Ovary (tissue), 9 donors: ENCODE measurements around the gene ITGAX. TPM values are rescaled to one million over a fixed set of nuclear protein-coding genes. Genes with fewer than 3 reads are reported as not detected.

Experiments used
- DNase-seq, 5 donors: peaks; one replicate each; pipeline ENCODE4 v3.0.0-alpha.2; 2019 to 2020
- H3K27ac ChIP-seq, 2 donors: fragments of 200-600 bp; one replicate each; pipeline versions ENCODE4 v1.5.1 to v1.8.0; 2019 to 2022
- H3K27me3 ChIP-seq: fragments of 200-600 bp; one replicate; pipeline ENCODE4 v1.8.0; 2022
- H3K36me3 ChIP-seq: fragments of 200-600 bp; sonication (generic); one replicate; pipeline ENCODE4 v1.5.1; 2019
- H3K4me1 ChIP-seq: one replicate; pipeline ENCODE4 v1.8.1; 2013; ENCODE audit warnings: mild to moderate bottlenecking, moderate library complexity; ENCODE audit not compliant: insufficient read depth
- H3K4me3 ChIP-seq: fragments of 200-600 bp; sonication (generic); one replicate; pipeline ENCODE4 v1.5.1; 2017
- H3K9me3 ChIP-seq, 2 donors: fragments of 200-600 bp in 1 of 2; sonication (generic) in 1 of 2; one replicate each; pipeline versions ENCODE4 v1.5.1 to v1.8.1; 2013 to 2019; ENCODE audit warnings: mild to moderate bottlenecking in 1 of 2, moderate library complexity in 1 of 2
- EP300 ChIP-seq: sonication (generic); formaldehyde crosslinking; IDR thresholded peaks from one replicate; pipeline ENCODE4 v1.6.1; 2017; ENCODE audit warnings: antibody characterized with exemption
- POLR2A ChIP-seq: fragments of 450-650 bp; IDR thresholded peaks from one replicate; pipeline ENCODE4 v1.6.1; 2017; ENCODE audit warnings: antibody characterized with exemption, mild to moderate bottlenecking, moderate library complexity
- WGBS, 3 donors: extraction: QIAGEN DNeasy Blood & Tissue Kit in 1 of 3; methylation state at CpG; one replicate each; pipeline versions ENCODE4 v1.1.5 to v1.1.7; 2013 to 2017; 5-methylcytosine and 5-hydroxymethylcytosine counted together
- intact Hi-C, 4 donors: fragments of 100-400 bp; cut with DNase I; formaldehyde crosslinking; loops; one replicate each; pipeline versions ENCODE4 v1.11.0 to v1.15.1; 2022 to 2023
- polyA plus RNA-seq, 2 donors: library from polyadenylated mRNA; stranded (reverse); fragments of 200-250 nt in 1 of 2; fragments of 350-450 nt in 1 of 2; fragmentation: Illumina TruSeq in 1 of 2; extraction: RNeasy Lipid Tissue Mini Kit (QIAGEN cat#74804) in 1 of 2; gene quantifications; one replicate each; pipeline ENCODE4 v1.2.3, GENCODE V29; 2013 to 2014
- total RNA-seq, 7 donors: library from RNA; depleted of rRNA in 2 of 7; stranded (reverse); fragments of >200 nt in 2 of 7; fragmentation: NEBNext Ultra II Directional in 3 of 7; extraction: Animal tissue kit (Norgen Biotek cat#: 25700) in 3 of 7; gene quantifications; one replicate each; pipeline versions ENCODE4 v1.1.0 to v1.2.4, GENCODE V29; 2016 to 2023
- TF ChIP-seq, protein P1 (sequence below), 3 donors: fragments of 450-650 bp in 2 of 3; fragments of 200-600 bp in 1 of 3; IDR thresholded peaks; one replicate each; pipeline versions ENCODE4 v1.5.1 to v1.8.0; 2016 to 2022; ENCODE audit warnings: antibody characterized with exemption in 3 of 3, mild to moderate bottlenecking in 1 of 3
- donor health status: DM: no; HTN: no; CAD: no; lungs with moderate emphysema.
- donor health status: DM: no; HTN: no; CAD: no.
- donor health status: Bipolar disorder and iron deficiency.
- donor health status: DM: yes; HTN: yes; CAD: no.
- donor health status: DM: no; HTN: no; CAD: no.
- donor health status: DM: yes; HTN: yes; CAD: no.

Gene ITGAX
- total and polyA plus RNA-seq, 9 donors: 0.56 to 13.9 (median 2.0) TPM

DNA sequence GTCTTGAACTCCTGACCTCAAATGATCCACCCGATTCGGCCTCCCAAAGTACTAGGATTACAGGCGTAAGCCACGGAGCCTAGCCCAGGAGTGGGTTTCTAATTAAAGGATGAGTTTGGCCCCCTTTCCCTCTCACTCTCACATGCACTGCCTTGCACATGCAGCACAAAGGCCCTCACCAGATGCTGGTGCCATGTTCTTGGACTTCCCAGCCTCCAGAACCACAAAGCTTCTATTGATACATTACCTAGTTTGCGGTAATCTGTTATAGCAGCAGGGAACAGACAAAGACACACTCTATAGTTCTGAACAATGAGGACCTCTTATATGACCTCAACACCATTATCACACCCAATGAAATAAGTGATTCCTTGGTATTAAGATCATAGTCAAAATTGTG is 20.3 kb downstream of the ITGAX start:
- Histone ChIP-seq H3K4me1 (no peaks in the 10 kb centered on the region), H3K9me3 (peaks cover 0 to 2% of the 10 kb centered on the region in 2 donors), H3K4me3 (no peak overlapping the region), H3K27me3 (no peaks in the 10 kb centered on the region), H3K27ac (no peak overlapping the region), H3K36me3 (no peaks in the 10 kb centered on the region)
- 85 to 91% (median 91%) methylated on average over 5 of the region's 5 CpGs for WGBS, 3 donors
- intact Hi-C loops: no loop called here
- TF ChIP-seq, protein P1, sequence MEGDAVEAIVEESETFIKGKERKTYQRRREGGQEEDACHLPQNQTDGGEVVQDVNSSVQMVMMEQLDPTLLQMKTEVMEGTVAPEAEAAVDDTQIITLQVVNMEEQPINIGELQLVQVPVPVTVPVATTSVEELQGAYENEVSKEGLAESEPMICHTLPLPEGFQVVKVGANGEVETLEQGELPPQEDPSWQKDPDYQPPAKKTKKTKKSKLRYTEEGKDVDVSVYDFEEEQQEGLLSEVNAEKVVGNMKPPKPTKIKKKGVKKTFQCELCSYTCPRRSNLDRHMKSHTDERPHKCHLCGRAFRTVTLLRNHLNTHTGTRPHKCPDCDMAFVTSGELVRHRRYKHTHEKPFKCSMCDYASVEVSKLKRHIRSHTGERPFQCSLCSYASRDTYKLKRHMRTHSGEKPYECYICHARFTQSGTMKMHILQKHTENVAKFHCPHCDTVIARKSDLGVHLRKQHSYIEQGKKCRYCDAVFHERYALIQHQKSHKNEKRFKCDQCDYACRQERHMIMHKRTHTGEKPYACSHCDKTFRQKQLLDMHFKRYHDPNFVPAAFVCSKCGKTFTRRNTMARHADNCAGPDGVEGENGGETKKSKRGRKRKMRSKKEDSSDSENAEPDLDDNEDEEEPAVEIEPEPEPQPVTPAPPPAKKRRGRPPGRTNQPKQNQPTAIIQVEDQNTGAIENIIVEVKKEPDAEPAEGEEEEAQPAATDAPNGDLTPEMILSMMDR (IDR thresholded peaks at IDR 0.05): no peak
- TF ChIP-seq EP300: no peak
- TF ChIP-seq POLR2A: no peak
- DNase-seq: no peak

DNA sequence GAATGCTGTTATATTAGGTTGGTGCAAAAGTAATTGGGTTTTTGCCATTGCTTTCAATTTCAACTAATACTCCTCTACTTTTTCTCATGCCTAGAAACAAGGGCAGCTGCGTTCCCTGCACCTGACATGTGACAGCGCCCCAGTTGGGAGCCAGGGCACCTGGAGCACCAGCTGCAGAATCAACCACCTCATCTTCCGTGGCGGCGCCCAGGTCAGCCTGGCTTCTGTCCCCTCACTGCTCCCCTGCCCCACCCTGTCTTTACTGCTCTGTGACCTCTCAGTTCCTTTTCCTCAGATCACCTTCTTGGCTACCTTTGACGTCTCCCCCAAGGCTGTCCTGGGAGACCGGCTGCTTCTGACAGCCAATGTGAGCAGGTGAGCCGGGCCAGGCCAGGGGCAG is 21.7 kb downstream of the ITGAX start:
- TF ChIP-seq EP300 (no peak), POLR2A (no peak)
- TF ChIP-seq, protein P1 (IDR thresholded peaks at IDR 0.05): no peak
- Histone ChIP-seq H3K36me3 (no peaks in the 10 kb centered on the region), H3K9me3 (peaks cover 0 to 2% of the 10 kb centered on the region in 2 donors), H3K27me3 (no peaks in the 10 kb centered on the region), H3K4me1 (no peaks in the 10 kb centered on the region), H3K4me3 (no peak overlapping the region), H3K27ac (no peak overlapping the region)
- WGBS, 3 donors: 66 to 77% (median 73%) methylated on average over 8 of the region's 8 CpGs
- DNase-seq: no peak
- intact Hi-C loops: no loop called here

DNA sequence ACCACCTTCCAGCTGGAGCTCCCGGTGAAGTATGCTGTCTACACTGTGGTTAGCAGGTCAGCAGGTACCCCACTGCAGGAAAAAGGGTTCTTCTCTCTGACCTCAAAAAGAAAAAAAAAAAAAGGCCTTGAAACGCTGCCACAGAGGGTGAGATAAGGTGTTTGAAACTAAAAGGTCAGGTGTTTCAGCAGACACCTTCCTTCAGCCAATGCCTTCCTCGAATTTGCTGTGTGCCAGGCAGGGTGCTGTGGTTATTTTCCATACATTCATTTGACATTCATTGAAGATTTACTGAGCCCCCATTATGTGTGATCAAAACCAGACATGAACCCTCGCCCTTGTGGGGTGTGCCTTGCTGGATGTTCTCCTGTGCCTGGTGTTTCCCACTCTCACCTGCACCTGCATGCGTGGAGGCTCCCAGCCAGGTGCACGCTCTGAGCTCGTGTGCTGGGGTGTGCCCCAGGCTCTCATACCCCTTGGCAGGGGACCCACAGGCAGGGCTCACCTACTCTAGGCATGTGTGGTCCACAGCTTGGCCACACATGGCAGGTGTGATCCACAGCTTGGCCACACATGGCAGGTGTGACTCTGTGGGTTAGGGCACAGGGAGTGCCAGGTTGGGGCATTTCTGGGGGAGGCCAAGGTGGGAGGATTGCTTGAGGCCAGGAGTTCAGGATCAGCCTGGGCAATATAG is 22.4 kb downstream of the ITGAX start:
- 61 to 67% (median 64%) methylated on average over 7 of the region's 7 CpGs for WGBS, 3 donors
- no peaks in the 10 kb centered on the region for H3K27me3 ChIP-seq
- H3K27ac ChIP-seq: no peak overlapping the region
- no peak for DNase-seq
- H3K36me3 ChIP-seq: no peaks in the 10 kb centered on the region
- H3K4me1 ChIP-seq: no peaks in the 10 kb centered on the region
- no peak overlapping the region for H3K4me3 ChIP-seq
- H3K9me3 ChIP-seq: peaks cover 0 to 2% of the 10 kb centered on the region in 2 donors
- intact Hi-C loops: no loop called here
- TF ChIP-seq, protein P1 (IDR thresholded peaks at IDR 0.05): no peak
- no peak for TF ChIP-seq POLR2A
- no peak for TF ChIP-seq EP300

DNA sequence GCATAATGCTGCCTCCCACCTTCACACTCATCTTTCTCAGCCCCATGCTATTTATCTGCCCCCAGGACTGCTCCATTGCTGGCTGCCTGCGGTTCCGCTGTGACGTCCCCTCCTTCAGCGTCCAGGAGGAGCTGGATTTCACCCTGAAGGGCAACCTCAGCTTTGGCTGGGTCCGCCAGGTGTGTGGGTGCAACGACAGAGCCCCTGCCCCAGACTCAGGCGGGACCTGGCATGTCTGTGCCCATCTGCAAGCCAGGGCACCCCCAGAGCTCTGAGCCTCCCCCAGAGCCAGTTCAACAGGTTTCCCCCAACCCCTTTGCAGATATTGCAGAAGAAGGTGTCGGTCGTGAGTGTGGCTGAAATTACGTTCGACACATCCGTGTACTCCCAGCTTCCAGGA is 25.2 kb downstream of the ITGAX start:
- 65 to 77% (median 68%) methylated on average over 12 of the region's 12 CpGs for WGBS, 3 donors
- intact Hi-C loops: no loop called here
- no peaks in the 10 kb centered on the region for H3K27me3 ChIP-seq

More for the DNA sequence above, 25.2 kb downstream of the ITGAX start:
- Histone ChIP-seq H3K9me3 (peaks cover 0 to 1% of the 10 kb centered on the region in 2 donors), H3K4me1 (no peaks in the 10 kb centered on the region), H3K36me3 (no peaks in the 10 kb centered on the region), H3K27ac (no peak overlapping the region), H3K4me3 (no peak overlapping the region)
- TF ChIP-seq EP300 (no peak), POLR2A (no peak)
- TF ChIP-seq, protein P1 (IDR thresholded peaks at IDR 0.05): no peak
- no peak for DNase-seq
